Measurements from ENCODE around the gene HOATZ. TPM values are rescaled to one million over a fixed set of nuclear protein-coding genes. Genes with fewer than 3 reads are reported as not detected.

The HOATZ gene
- total RNA-seq, 2 donors from 2014 or later, result not detected

- H3K4me1 ChIP-seq, result no peaks in the 10 kb centered on the region
- no peak for TF ChIP-seq POLR2A (IDR thresholded peaks at IDR 0.05)
- TF ChIP-seq CTCF (IDR thresholded peaks at IDR 0.05), result no peak
- no peaks in the 10 kb centered on the region for H3K36me3 ChIP-seq (replicated peaks in 1 of 2; ENCODE audit: insufficient read depth in 1 of 2, low read depth in 2 of 2)
- H3K27ac ChIP-seq, result no peak overlapping the region
- H3K9me3 ChIP-seq, result no peaks in the 10 kb centered on the region
- 81 to 91% methylated on average over 1 of the region's 1 CpG for WGBS, 2 donors
- DNase-seq (no peak), ATAC-seq (no peak)
- no peaks in the 10 kb centered on the region for H3K27me3 ChIP-seq
- no peak overlapping the region for H3K4me3 ChIP-seq
- intact Hi-C loops (cut with DNase I), result no loop called here
Observed at GRCh38 chr11:111502611-111503010, 12.0 kb upstream of the HOATZ start.

- ATAC-seq (no peak), DNase-seq (no peak)
- Histone ChIP-seq H3K9me3 (no peaks in the 10 kb centered on the region), H3K27me3 (peaks cover 0 to 6% of the 10 kb centered on the region in 2 donors), H3K4me3 (no peak overlapping the region), H3K4me1 (peaks cover 7% of the 10 kb centered on the region), H3K36me3 (replicated peaks in 1 of 2; ENCODE audit: insufficient read depth in 1 of 2, low read depth in 2 of 2) (no peaks in the 10 kb centered on the region), H3K27ac (no peak overlapping the region)
- TF ChIP-seq CTCF (IDR thresholded peaks at IDR 0.05), result no peak
- 80 to 93% methylated on average over 1 of the region's 1 CpG for WGBS, 2 donors
- intact Hi-C loops (cut with DNase I), result no loop called here
Observed at GRCh38 chr11:111510311-111510710, 4.3 kb upstream of the HOATZ start.

GRCh38 chr11:111512296-111513239 lies 2.0 kb upstream of the HOATZ start, which contains the start of gene BTG4:
Gene BTG4, minus strand, starts transcription at chr11:111512386. Its CDS starts 13,610 bp downstream, at chr11:111498776.
- peak in 1 of 4 donors; percentile 11 for DNase-seq

GRCh38 chr11:111513240-111513605 lies 1.4 kb upstream of the HOATZ start:
- DNase-seq (no peak), ATAC-seq (no peak)
- H3K27me3 ChIP-seq, result peaks cover 0 to 6% of the 10 kb centered on the region in 2 donors
- peaks cover 7% of the 10 kb centered on the region for H3K4me1 ChIP-seq
- no peak overlapping the region for H3K27ac ChIP-seq
- 24% methylated on average over 6 of the region's 6 CpGs for WGBS, 2 donors
- intact Hi-C loops (cut with DNase I), result no loop called here
- no peaks in the 10 kb centered on the region for H3K9me3 ChIP-seq
- no peak overlapping the region for H3K4me3 ChIP-seq
- no peak for TF ChIP-seq POLR2A (IDR thresholded peaks at IDR 0.05)
- TF ChIP-seq CTCF (IDR thresholded peaks at IDR 0.05), result no peak
- no peaks in the 10 kb centered on the region for H3K36me3 ChIP-seq (replicated peaks in 1 of 2; ENCODE audit: insufficient read depth in 1 of 2, low read depth in 2 of 2)

More at GRCh38 chr11:111512296-111513239, 2.0 kb upstream of the HOATZ start, which contains the start of gene BTG4:
- intact Hi-C loops (cut with DNase I), result no loop called here
- H3K27me3 ChIP-seq, result peaks cover 0 to 6% of the 10 kb centered on the region in 2 donors
- peak; percentile 24 for ATAC-seq
- H3K4me1 ChIP-seq, result peaks cover 7% of the 10 kb centered on the region
- 4 to 6% methylated on average over 47 to 83 of the region's 90 CpGs for WGBS, 2 donors
- H3K27ac ChIP-seq, result no peak within 1 kb of the TSS
- no peaks in the 10 kb centered on the region for H3K36me3 ChIP-seq (replicated peaks in 1 of 2; ENCODE audit: insufficient read depth in 1 of 2, low read depth in 2 of 2)
- peak within 1 kb of the TSS in 1 of 2 donors; percentile 31 for H3K4me3 ChIP-seq
- H3K9me3 ChIP-seq, result no peaks in the 10 kb centered on the region
- no peak for TF ChIP-seq POLR2A (IDR thresholded peaks at IDR 0.05)
- TF ChIP-seq CTCF (IDR thresholded peaks at IDR 0.05), result no peak

Measured in body of pancreas (tissue), 4 donors.